OCI-M1 (cell line): ENCODE results near the gene CFAP100.
A peak's percentile ranks its signal among the peaks of the same experiment; 100 is the strongest.

Source experiments
- DNase-seq: peaks from one replicate; lab custom pipeline; 2025; lab: John Stamatoyannopoulos, UW

The CFAP100 gene

GRCh38 chr3:126465928-126466544 lies 71.3 kb downstream of the CFAP100 start:
- no peak for DNase-seq

- DNase-seq = no peak
Observed at GRCh38 chr3:126466886-126467610, 72.3 kb downstream of the CFAP100 start.

GRCh38 chr3:126467611-126467955 lies 72.9 kb downstream of the CFAP100 start:
- DNase-seq = no peak

GRCh38 chr3:126468028-126468891 lies 73.6 kb downstream of the CFAP100 start:
- DNase-seq = no peak

- DNase-seq = no peak
Observed at GRCh38 chr3:126469479-126469878, 74.8 kb downstream of the CFAP100 start.

- DNase-seq = peak; percentile 81
Observed at GRCh38 chr3:126472277-126473006, 77.7 kb downstream of the CFAP100 start.

- DNase-seq = no peak
Observed at GRCh38 chr3:126473292-126474168, 78.8 kb downstream of the CFAP100 start.

GRCh38 chr3:126474498-126475412 lies 80.0 kb downstream of the CFAP100 start:
- DNase-seq = peak; percentile 66

GRCh38 chr3:126475413-126476114 lies 80.9 kb downstream of the CFAP100 start, which contains the start of gene ZXDC:
ZXDC (minus strand) TSS chr3:126475891; CDS start chr3:126475865, 26 bp downstream.
- DNase-seq = peak; percentile 94

GRCh38 chr3:126476166-126477060 lies 81.7 kb downstream of the CFAP100 start:
- peak; percentile 81 for DNase-seq

- no peak for DNase-seq
Observed at GRCh38 chr3:126477061-126477380, 82.3 kb downstream of the CFAP100 start.

- DNase-seq = no peak
Observed at GRCh38 chr3:126478581-126479310, 84.0 kb downstream of the CFAP100 start.

- DNase-seq = no peak
Observed at GRCh38 chr3:126479642-126480041, 84.9 kb downstream of the CFAP100 start.

- no peak for DNase-seq
Observed at GRCh38 chr3:126480206-126480605, 85.5 kb downstream of the CFAP100 start.

GRCh38 chr3:126480861-126481260 lies 86.2 kb downstream of the CFAP100 start:
- no peak for DNase-seq

- DNase-seq = no peak
Observed at GRCh38 chr3:126481808-126482502, 87.2 kb downstream of the CFAP100 start.
